Endothelial cell (in vitro differentiated cells): Measurements from ENCODE around the gene EGFLAM. TPM values are rescaled to one million over a fixed set of nuclear protein-coding genes. Genes with fewer than 3 reads are reported as not detected.

Experiments used
- DNase-seq: peaks from one replicate; pipeline ENCODE4 v3.0.0; 2021; ENCODE audit warnings: low spot score
- H3K27ac Mint-ChIP-seq: one replicate; pipeline ENCODE4 v1.8.0; 2021; ENCODE audit warnings: mixed read lengths, inconsistent platforms; ENCODE audit not compliant: unreplicated experiment
- H3K27me3 Mint-ChIP-seq: one replicate; pipeline ENCODE4 v1.8.0; 2021; ENCODE audit warnings: mild to moderate bottlenecking, moderate library complexity, mixed read lengths, inconsistent platforms; ENCODE audit not compliant: unreplicated experiment
- H3K36me3 Mint-ChIP-seq: one replicate; pipeline ENCODE4 v1.8.0; 2021; ENCODE audit warnings: mild to moderate bottlenecking, low read depth, mixed read lengths, inconsistent platforms; ENCODE audit not compliant: unreplicated experiment
- H3K4me1 Mint-ChIP-seq: one replicate; pipeline ENCODE4 v1.8.0; 2021; ENCODE audit warnings: mild to moderate bottlenecking, mixed read lengths, inconsistent platforms; ENCODE audit not compliant: unreplicated experiment
- H3K4me3 Mint-ChIP-seq: one replicate; pipeline ENCODE4 v1.8.0; 2021; ENCODE audit warnings: mild to moderate bottlenecking, mixed read lengths, inconsistent platforms; ENCODE audit not compliant: unreplicated experiment
- H3K9me3 Mint-ChIP-seq: one replicate; pipeline ENCODE4 v1.8.0; 2021; ENCODE audit warnings: mixed read lengths, inconsistent platforms; ENCODE audit not compliant: unreplicated experiment
- total RNA-seq: library from RNA; stranded (reverse); fragmentation: NEBNext Ultra II Directional; extraction: Animal tissue kit (Norgen Biotek cat#: 25700); gene quantifications from one replicate; pipeline ENCODE4 v1.2.1, GENCODE V29; 2021; ENCODE audit not compliant: unreplicated experiment
- TF ChIP-seq, protein P1 (sequence below): fragments of 200-600 bp; sonication (generic); IDR thresholded peaks from one replicate; pipeline ENCODE4 v1.5.0; 2021; ENCODE audit warnings: antibody characterized with exemption; ENCODE audit not compliant: unreplicated experiment

EGFLAM gene
- total RNA-seq, 1 donor from 2014 or later = 29.6 TPM

DNA sequence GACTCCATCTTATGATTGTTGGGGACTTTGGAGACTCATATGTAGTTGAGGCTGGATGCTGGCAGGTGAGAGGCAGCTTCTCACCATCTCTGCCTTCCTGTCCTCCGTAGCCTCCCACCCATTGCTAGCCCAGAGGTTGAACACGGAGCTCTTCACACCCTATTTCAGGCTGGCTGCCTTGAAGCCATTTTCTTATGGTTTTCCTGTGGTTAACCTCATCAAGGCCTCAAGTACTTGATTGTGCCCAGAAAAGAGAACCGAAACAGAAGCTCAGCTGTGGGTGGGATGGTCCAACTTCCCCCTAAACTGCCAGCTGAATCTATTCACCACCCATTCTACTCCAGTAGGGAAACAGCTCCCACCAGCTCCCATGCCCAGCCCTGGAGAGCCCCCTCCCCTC is 195.1 kb downstream of the EGFLAM start:
- H3K27ac Mint-ChIP-seq = no peak overlapping the region

DNA sequence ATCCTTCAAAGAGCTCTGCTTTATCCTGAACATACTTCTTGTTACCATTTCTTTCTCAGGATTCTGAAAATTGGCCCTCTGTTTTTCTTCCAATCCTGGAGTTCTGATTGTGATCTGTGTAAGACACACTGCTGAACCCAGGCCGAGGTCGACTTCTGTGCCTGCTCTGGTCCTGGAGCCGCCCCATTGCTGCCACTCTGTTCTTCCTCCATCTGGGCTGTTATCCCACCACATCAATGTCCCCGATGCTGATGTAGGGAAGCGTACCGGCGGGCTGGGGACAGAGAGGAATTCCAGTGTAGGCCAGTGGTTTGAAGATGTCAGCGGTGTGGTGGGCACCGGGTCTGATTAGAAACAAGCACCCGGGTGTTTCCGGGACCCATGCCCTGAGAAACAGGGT is 195.6 kb downstream of the EGFLAM start:
- no peaks in the 10 kb centered on the region for H3K9me3 Mint-ChIP-seq
- H3K4me1 Mint-ChIP-seq = peaks cover 15% of the 10 kb centered on the region

More for the DNA sequence above, 195.1 kb downstream of the EGFLAM start:
- Mint-ChIP-seq H3K4me1 (peaks cover 16% of the 10 kb centered on the region), H3K27me3 (peaks cover 2% of the 10 kb centered on the region), H3K36me3 (peaks cover 5% of the 10 kb centered on the region), H3K4me3 (no peak overlapping the region), H3K9me3 (no peaks in the 10 kb centered on the region)
- DNase-seq = no peak
- TF ChIP-seq, protein P1, sequence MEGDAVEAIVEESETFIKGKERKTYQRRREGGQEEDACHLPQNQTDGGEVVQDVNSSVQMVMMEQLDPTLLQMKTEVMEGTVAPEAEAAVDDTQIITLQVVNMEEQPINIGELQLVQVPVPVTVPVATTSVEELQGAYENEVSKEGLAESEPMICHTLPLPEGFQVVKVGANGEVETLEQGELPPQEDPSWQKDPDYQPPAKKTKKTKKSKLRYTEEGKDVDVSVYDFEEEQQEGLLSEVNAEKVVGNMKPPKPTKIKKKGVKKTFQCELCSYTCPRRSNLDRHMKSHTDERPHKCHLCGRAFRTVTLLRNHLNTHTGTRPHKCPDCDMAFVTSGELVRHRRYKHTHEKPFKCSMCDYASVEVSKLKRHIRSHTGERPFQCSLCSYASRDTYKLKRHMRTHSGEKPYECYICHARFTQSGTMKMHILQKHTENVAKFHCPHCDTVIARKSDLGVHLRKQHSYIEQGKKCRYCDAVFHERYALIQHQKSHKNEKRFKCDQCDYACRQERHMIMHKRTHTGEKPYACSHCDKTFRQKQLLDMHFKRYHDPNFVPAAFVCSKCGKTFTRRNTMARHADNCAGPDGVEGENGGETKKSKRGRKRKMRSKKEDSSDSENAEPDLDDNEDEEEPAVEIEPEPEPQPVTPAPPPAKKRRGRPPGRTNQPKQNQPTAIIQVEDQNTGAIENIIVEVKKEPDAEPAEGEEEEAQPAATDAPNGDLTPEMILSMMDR = no peak

DNA sequence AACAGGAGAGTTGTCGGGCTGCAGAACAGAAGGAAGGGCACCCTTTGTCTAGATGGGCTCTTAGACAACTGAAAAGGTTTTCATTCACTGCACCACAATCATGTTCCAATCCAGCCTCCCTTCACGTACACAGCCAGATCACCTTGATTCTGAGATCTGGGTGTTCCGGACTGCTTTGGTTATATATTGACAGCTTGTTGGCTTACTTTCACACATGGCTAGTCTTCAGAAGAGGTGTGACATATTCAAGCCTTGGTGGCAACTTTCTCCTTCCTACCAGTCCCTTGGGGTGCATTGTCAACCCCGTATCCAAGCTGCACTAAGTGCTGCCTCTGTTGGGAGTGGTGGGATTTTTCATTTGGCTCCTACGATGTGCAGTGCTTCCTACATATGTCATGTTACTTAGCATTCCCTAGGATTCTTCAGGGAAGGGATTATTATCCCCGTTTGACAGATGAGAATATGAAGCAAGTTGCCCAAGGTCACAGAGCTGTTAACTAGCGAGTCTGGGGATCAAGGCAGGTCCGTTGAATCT is 197.5 kb downstream of the EGFLAM start:
- Mint-ChIP-seq H3K36me3 (no peaks in the 10 kb centered on the region), H3K4me1 (peaks cover 3% of the 10 kb centered on the region), H3K27me3 (no peaks in the 10 kb centered on the region), H3K4me3 (no peak overlapping the region), H3K9me3 (no peaks in the 10 kb centered on the region), H3K27ac (no peak overlapping the region)
- TF ChIP-seq, protein P1 = no peak
- no peak for DNase-seq

More for the DNA sequence above, 195.6 kb downstream of the EGFLAM start:
- TF ChIP-seq, protein P1 = no peak
- no peak overlapping the region for H3K4me3 Mint-ChIP-seq
- H3K27ac Mint-ChIP-seq = no peak overlapping the region
- H3K27me3 Mint-ChIP-seq = peaks cover 2% of the 10 kb centered on the region
- DNase-seq = no peak
- H3K36me3 Mint-ChIP-seq = peaks cover 5% of the 10 kb centered on the region

DNA sequence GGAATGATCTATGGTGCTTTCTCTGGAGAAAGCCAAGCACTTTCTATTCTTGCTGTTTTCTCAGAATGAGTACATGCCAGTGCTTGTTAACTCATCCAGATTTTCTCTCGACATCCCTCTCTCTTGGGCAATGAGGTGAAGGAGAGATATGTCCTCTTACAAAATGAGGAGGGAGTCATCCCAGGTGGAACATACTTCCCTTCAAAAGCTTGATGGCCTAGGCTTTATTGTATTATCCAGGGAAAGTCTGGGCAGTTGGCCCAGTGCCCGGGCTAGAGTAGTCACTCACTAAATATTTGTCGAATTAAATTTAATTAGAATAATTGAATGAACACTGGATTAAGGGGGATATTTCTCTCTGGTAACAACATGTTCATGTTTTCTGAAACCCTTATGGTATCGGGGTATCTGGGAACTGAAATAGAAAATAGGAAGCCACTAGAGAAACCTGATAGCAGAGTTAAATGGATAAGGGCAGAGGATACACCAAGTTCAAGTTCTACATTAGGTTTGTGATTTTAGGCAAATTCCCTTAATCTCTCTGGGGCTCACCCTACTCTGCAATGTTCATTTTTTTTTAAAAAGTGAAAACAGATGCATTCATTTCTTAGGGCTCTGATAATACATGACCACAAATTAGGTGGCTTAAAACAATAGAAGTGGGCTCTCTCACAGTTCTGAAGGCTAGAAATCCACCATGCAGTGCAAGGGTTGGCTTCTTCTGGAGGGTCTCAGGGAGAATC is 198.5 kb downstream of the EGFLAM start:
- Mint-ChIP-seq H3K4me3 (no peak overlapping the region), H3K27ac (no peak overlapping the region), H3K27me3 (no peaks in the 10 kb centered on the region), H3K9me3 (no peaks in the 10 kb centered on the region), H3K4me1 (no peaks in the 10 kb centered on the region), H3K36me3 (no peaks in the 10 kb centered on the region)
- TF ChIP-seq, protein P1 = no peak
- DNase-seq = no peak

DNA sequence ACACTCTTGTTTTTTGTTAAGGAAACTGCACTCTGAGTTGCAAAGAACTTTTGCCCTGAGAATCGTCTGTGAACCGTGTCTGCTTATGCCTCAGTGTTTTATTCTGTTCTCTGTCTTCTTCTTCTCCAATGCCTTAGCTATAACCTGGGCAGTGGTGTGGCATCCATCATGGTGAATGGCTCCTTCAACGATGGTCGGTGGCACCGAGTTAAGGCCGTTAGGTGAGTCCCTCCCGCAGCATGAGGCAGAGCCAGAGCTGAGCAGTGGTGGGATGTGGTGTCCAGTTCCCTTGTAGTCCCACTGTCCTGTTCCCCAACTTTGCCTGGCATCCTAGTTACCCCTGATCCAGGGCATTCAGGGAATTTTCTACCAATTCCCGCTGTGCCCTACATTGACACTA is 199.8 kb downstream of the EGFLAM start:
- H3K4me3 Mint-ChIP-seq = no peak overlapping the region
- no peak for DNase-seq
- no peaks in the 10 kb centered on the region for H3K36me3 Mint-ChIP-seq
- TF ChIP-seq, protein P1 = no peak
- no peaks in the 10 kb centered on the region for H3K9me3 Mint-ChIP-seq
- H3K27ac Mint-ChIP-seq = no peak overlapping the region
- H3K4me1 Mint-ChIP-seq = peaks cover 3% of the 10 kb centered on the region
- no peaks in the 10 kb centered on the region for H3K27me3 Mint-ChIP-seq
